ENCODE data around the gene CYP39A1. TPM values are rescaled to one million over a fixed set of nuclear protein-coding genes. Genes with fewer than 3 reads are reported as not detected.

Gene CYP39A1
- total RNA-seq, 2 donors from 2014 or later = 6.0 to 6.3 TPM

- 82 to 93% methylated on average over 2 to 3 of the region's 3 CpGs for whole genome bisulfite sequencing, 2 donors
- Histone ChIP-seq H3K9me3 (no peaks in the 10 kb centered on the region), H3K36me3 (replicated peaks in 1 of 2; ENCODE audit: insufficient read depth in 1 of 2, low read depth in 2 of 2) (no peaks in the 10 kb centered on the region), H3K4me1 (no peaks in the 10 kb centered on the region), H3K27ac (no peak overlapping the region), H3K27me3 (no peaks in the 10 kb centered on the region), H3K4me3 (no peak overlapping the region)
- no peak for ATAC-seq
- intact Hi-C loops (cut with DNase I) = no loop called here
- TF ChIP-seq CTCF (IDR thresholded peaks at IDR 0.05) = no peak
- no peak for TF ChIP-seq POLR2A (IDR thresholded peaks at IDR 0.05)
- no peak for DNase-seq
Observed at GRCh38 chr6:46575530-46575929, 77.1 kb downstream of the CYP39A1 start.

- Histone ChIP-seq H3K9me3 (no peaks in the 10 kb centered on the region), H3K27ac (no peak overlapping the region), H3K4me3 (no peak overlapping the region), H3K4me1 (no peaks in the 10 kb centered on the region), H3K36me3 (replicated peaks in 1 of 2; ENCODE audit: insufficient read depth in 1 of 2, low read depth in 2 of 2) (no peaks in the 10 kb centered on the region), H3K27me3 (no peaks in the 10 kb centered on the region)
- DNase-seq (no peak), ATAC-seq (no peak)
- 50 to 97% methylated on average over 1 to 2 of the region's 2 CpGs for WGBS, 2 donors
- TF ChIP-seq POLR2A (IDR thresholded peaks at IDR 0.05) (no peak), CTCF (IDR thresholded peaks at IDR 0.05) (no peak)
- intact Hi-C loops (cut with DNase I) = no loop called here
Observed at GRCh38 chr6:46573140-46573539, 79.5 kb downstream of the CYP39A1 start.

- Histone ChIP-seq H3K36me3 (replicated peaks in 1 of 2; ENCODE audit: insufficient read depth in 1 of 2, low read depth in 2 of 2) (no peaks in the 10 kb centered on the region), H3K4me3 (no peak overlapping the region), H3K4me1 (no peaks in the 10 kb centered on the region), H3K27me3 (no peaks in the 10 kb centered on the region), H3K27ac (no peak overlapping the region), H3K9me3 (no peaks in the 10 kb centered on the region)
- DNase-seq (no peak), ATAC-seq (no peak)
- 77 to 81% methylated on average over 3 of the region's 3 CpGs for WGBS, 2 donors
- intact Hi-C loops (cut with DNase I) = no loop called here
- TF ChIP-seq CTCF (IDR thresholded peaks at IDR 0.05) (no peak), POLR2A (IDR thresholded peaks at IDR 0.05) (no peak)
Observed at GRCh38 chr6:46565531-46565930, 87.1 kb downstream of the CYP39A1 start.

- DNase-seq (no peak), ATAC-seq (no peak)
- H3K27ac ChIP-seq = no peak overlapping the region
- no peaks in the 10 kb centered on the region for H3K27me3 ChIP-seq
- no peaks in the 10 kb centered on the region for H3K4me1 ChIP-seq
- TF ChIP-seq CTCF (IDR thresholded peaks at IDR 0.05) = no peak
- TF ChIP-seq POLR2A (IDR thresholded peaks at IDR 0.05) = no peak
- intact Hi-C loops (cut with DNase I) = no loop called here
- no peaks in the 10 kb centered on the region for H3K9me3 ChIP-seq
- H3K36me3 ChIP-seq (replicated peaks in 1 of 2; ENCODE audit: insufficient read depth in 1 of 2, low read depth in 2 of 2) = no peaks in the 10 kb centered on the region
- 93 to 97% methylated on average over 1 of the region's 1 CpG for WGBS, 2 donors
- H3K4me3 ChIP-seq = no peak overlapping the region
Observed at GRCh38 chr6:46563924-46564323, 88.7 kb downstream of the CYP39A1 start.

- no peak overlapping the region for H3K27ac ChIP-seq
- no peak for TF ChIP-seq CTCF (IDR thresholded peaks at IDR 0.05)
- TF ChIP-seq POLR2A (IDR thresholded peaks at IDR 0.05) = no peak
- no peaks in the 10 kb centered on the region for H3K9me3 ChIP-seq
- H3K4me3 ChIP-seq = no peak overlapping the region
- intact Hi-C loops (cut with DNase I) = no loop called here
- DNase-seq (no peak), ATAC-seq (no peak)
- H3K27me3 ChIP-seq = no peaks in the 10 kb centered on the region
- no peaks in the 10 kb centered on the region for H3K36me3 ChIP-seq (replicated peaks in 1 of 2; ENCODE audit: insufficient read depth in 1 of 2, low read depth in 2 of 2)
- 67 to 72% methylated on average over 4 of the region's 4 CpGs for WGBS, 2 donors
- no peaks in the 10 kb centered on the region for H3K4me1 ChIP-seq
Observed at GRCh38 chr6:46556053-46556452, 96.6 kb downstream of the CYP39A1 start.

Data from body of pancreas (tissue), 4 donors.